HG02943 (cell line): ENCODE data around the gene CYBA.

Experiments
- ATAC-seq: cut with Tn5 transposase; IDR thresholded peaks from one replicate; pipeline ENCODE4 v1.9.1; 2021; ENCODE audit warnings: mild to moderate bottlenecking, low read depth, moderate library complexity; ENCODE audit not compliant: unreplicated experiment

The CYBA gene

DNA sequence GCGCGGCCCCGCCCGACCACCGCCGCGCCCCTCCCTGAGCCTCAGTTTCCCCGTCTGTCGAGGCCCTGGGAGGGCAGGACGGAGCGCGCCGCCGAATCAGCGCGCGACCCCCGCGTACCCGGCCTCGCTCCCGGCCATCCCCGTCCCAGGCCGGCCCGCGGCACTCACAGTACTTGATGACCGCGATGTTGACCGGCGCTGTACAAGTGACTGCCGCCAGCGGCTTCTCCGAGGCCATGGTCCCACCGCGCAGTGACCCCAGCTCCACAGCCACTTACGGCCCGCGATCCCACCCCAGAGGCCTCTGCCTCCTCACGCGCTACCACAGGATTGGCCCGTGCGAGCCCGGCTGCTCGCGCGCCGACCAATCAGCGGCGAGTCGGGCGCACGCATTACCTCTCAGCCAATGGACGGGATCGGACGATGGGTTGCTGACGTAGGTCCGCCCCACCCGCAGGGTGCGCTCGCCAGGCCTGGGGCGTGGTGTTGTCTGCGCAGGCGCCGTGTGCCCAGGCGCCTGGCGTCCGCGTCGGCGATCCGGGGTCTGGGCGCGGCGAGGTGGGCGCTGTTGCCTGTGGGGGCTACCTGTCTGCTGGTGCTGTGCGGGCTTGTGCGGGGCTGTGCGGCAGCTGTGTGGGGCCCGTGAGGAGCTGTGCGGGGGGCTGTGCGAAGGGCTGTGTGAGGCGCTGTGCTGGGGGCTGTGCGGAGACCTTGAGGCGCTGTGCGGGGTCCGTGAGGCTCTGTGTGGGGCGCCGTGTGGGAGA is 12.2 kb upstream of the CYBA start, which contains the start of gene MVD:
TSS of gene MVD (minus strand) at position 249 of the 764 bp plus-strand sequence. CDS start at position 238, 11 bp downstream.
- ATAC-seq = peak; percentile 91

DNA sequence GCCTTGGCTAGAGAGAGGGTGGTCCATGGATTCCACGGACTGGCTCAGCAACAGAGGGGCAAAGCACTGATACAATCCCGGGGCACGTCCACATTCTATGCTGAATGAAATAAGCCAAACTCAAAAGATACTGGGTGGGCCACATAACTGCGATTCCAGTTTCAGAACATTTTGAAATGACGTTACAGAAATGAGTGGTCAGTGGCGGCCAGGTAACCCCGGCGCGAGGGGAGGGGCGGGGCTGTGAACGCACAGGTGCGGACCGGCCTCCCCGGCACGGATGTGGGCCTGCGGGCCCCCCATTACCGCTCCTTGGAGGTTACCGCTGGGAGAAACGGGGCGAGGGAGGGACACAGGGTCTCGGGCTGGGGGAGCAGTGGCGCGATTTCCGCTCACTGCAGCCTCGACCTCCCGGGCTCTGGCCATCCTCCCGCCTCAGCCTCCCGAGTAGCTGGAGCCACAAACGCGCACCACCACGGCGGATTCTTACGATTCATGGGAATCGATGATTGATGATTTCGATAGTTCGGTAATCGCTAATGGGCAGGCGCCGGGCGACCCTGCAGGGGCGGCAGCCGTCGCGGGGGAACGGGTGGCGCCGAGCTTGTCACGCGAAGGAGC is 11.5 kb upstream of the CYBA start:
- ATAC-seq = no peak

DNA sequence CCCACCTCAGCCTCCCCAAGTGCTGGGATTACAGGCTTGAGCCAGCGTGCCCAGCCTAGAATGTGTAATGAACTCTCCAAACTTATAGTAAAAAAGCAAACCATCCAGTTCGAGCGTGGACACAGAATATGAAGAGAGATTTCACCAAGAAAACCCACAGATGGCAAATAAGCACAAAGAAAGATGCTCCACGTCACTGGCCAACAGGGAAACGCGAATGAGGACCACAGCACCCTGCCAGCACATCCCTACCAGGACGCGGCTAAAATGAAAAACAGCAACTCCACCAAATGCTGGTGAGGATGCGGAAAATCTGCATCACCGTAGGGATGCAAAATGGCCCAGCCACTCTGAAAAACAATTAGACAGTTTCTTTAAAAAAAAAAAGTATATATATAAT is 10.6 kb upstream of the CYBA start:
- no peak for ATAC-seq

DNA sequence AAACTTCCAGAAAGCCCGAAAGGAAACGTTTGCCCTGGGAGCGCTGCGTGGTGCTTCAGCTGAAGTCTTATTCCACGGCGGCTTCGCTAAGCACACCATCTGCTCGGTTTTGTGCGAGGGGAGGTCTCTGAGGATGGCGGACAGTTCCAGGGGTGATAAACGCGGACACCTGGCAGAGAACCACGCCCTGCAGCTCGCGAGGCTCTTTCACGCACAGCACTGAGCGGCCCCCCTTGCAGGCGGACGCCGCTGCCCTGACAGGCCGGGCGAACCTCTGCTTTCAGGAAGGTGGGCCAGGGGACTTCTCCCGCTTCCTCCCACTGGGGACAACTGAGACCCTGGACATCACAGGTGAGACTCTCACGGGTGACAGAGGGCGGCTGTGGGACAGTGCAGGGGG is 8.3 kb upstream of the CYBA start:
- no peak for ATAC-seq

DNA sequence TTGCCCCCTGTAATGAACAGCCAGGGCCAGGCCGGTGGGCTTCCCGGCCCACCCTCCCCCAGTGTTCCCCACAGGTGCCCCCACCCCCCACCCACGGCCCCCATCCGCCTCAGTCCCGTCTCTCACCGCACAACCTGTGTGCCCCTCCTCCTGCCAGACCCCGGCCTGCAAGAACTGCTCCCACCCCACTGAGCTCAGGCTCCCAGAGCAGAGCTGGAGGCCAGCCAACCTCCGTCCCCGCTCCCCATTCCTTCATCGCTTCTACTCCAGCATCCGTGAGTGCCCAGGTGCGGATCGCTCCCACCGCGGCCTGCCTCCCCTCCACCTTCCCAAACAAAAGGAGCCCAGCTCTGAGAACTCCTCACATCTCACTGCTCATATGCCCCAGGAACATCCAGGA is 7.9 kb upstream of the CYBA start:
- ATAC-seq = no peak

DNA sequence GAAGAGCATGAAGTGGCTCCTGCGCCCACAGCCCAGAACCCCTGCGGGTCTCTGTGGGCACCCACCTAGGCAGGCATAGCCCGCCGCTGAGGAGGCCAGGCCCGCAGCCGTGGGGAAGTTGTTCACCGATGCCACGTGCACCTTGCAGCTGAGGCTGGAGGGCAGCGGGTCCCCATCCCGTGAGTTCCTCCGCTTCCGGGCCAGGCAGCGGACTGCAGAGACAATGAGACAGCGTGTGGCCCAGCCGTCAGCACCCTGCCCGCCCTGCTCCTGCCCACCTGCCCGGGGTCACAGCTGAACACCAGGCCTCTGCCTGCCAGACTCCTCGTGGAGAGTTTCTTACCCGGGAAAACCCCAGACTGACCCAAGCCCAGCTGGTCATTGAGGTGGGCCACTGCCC is 6.5 kb upstream of the CYBA start:
- ATAC-seq = no peak

DNA sequence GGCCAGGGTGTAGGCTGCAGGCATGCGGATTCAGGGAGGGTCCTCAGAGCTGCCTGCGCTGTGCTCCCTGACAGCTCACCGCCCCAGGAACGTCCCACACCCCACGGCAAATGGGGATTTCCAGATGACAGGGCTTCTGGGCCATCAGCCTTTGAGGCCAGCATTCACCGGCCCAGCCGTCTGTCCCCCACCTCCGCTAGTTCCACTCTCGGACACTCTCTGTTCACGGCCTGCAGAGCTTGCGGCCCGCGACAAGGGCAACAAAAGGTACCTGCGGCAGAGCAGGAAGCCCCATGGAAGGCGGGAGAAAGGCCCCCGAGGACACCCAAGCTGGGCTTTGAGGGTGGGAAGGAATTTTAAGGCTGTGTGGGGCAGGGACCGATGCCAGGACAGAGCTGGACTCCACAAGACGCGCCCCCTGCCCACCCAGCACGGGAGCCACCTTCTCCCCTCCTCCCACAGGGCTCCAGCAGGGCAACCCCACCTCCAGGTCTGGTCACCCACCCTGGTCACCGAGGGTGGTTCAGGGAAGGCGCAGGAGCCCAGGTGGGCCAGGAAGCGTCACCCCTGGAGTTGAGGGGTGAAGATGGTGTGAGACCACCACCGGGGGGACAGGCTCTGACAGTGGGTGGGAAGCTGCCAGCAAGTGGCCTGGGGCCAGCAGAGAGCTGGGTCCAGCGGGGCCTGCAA is 5.6 kb upstream of the CYBA start:
- ATAC-seq = no peak

DNA sequence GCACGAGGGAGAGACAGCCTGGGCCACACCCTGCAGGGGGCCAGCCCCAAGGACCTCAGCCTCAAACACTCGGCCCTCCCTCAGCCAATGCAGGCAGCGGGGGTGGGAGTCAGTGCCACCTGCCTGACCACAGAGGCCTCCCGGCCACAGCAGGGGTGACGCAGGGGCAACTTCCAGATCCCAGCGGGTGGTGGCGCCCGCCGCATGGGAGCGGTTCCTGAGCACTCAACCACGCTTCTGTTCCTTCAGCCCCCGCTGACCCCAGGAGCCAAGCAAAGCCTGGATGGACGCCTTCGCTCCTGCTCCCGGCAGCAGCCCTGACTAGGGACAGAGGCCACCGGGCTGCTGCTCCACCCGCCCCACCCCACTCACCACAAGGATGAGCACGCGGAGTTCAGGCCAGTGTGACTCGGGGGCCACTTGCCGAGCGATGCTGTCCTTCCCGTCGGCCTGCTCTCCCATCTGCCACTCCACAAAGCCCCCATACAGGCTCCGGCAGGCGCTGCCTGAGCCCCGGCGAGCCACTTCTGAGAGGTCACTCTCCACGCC is 5.0 kb upstream of the CYBA start:
- ATAC-seq = no peak

DNA sequence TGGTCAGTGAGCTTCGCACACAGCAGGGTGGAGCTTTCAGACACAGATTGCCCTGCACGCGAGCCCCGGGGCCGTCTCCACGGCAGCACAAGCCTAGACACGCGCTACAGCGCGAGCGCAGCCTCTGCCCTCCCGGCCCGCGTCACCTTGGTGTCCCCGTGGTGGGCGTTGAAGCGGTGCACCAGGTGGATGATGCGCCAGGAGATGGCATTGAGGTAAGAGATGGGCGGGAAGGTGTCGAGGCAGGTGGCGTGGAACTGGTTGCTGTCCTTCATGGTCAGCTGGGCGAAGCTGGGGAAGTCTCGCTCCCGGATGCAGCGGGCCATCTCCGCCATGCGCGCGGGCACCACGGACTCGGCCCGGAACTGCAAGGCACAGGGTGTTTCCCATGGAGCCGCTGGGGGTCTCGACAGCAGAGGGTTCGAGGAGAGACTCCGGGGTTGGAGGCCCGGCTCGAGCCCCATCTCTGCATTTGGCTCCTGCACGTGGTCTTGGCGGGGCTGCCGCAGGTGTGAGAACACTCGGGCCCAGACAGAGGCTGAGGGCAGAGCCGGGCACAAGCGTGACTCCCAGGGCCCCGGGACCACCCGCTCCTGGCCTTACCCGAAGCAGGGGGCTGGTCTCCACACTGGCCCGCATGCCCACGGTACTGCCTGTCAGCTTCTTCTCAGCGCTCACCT is 4.3 kb upstream of the CYBA start:
- no peak for ATAC-seq

DNA sequence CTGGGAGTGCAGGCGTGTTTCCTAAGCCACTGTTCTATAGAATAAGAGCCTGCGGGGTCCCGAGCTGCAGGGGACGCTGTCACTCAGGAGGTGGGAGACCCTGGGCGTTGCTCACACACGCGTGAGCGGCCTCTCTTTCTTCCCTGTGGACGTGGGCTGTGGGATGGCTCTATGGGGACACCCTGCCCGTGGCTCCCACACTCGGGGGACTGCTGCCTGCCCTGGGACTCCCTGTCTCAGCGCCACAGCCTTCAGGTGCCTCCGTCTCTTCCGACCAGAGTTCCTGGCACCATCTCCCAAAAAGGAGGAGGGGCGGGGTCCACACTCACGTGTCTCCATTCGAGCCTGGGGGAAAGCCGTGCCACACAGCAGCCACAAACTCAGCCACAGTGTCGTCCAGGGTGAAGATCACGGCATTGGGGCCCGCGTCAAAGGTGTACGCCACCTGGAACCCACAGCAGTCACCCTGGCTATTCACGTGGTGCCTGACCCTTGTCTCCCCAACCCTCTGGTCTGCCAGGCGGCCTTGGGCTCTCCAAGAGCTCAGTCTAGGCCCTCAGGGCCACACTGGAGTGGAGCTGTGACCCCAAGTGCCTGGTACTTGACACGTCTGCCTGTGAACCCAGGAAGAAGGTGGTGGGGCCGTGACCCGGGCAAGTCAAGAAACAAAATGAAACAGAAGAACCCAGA is 3.7 kb upstream of the CYBA start:
- no peak for ATAC-seq

DNA sequence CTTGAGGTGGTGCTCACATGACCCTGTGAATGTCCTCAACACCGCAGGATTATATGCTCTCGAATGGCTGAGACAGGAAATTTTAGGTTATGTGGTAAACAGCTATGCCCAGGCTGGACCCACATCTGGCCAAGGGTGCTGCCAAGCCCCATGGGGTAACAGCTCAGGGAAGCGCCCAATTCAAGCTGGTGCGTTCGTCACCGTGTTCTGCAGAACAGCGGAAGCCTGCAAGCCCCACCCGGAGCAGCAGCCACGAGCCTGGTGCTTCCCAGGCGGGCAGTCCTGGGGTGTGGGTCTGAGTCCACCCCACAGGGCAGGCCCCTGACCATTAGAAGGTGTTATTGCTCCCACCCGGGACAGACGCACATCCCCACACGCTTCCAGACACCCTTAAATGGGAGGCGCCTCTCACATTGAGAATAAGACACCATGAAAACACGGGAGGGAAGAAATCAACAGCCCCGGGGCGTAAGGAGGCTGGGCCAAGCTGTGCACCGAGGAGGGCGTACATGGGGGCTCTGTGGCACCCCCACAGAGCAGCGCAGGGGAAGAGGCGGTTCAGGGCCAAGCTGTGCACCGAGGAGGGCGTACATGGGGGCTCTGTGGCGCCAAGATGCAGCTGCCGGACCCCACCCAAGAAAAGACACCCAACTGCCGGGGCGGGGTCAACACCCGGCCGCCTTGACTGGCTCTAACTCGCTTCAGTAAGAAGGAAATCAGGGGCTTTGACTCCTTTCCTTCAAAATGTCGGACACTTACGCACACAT is 2.9 kb upstream of the CYBA start:
- no peak for ATAC-seq

DNA sequence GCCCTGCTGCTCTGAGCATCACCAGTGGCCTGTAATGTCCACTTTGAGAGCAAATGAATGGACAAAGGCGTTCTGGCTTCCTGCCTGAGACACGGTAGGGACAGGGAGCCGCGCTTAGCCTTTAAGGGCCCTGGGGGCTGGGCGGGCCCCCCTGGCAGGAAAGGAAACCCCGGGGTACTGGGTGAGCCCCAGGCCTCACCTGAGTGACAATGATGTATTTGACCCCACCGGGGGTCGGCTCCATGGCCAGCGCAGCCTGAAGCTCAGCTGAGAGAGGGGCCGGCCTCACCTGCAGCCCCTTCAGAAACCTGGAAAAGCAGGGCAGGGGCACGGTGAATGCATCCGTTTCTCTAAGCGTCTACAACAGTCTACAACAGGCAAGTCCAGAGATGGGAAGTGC is 2.2 kb upstream of the CYBA start:
- no peak for ATAC-seq

DNA sequence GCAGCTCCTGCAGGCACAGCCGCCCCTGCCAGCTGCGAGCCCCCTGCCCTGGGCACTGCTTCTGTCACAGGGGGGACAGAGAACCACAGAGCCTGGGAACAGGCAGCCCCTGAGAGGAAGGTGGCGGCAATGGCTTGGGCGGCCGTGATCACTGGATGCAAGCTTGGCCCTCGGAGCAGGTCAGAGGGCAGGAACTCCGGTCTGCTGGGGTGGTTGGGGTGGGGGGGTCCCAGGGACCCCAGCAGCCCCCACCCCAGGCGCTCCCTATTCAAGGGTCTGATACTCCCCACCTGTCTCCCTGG is 1.9 kb upstream of the CYBA start:
- no peak for ATAC-seq

DNA sequence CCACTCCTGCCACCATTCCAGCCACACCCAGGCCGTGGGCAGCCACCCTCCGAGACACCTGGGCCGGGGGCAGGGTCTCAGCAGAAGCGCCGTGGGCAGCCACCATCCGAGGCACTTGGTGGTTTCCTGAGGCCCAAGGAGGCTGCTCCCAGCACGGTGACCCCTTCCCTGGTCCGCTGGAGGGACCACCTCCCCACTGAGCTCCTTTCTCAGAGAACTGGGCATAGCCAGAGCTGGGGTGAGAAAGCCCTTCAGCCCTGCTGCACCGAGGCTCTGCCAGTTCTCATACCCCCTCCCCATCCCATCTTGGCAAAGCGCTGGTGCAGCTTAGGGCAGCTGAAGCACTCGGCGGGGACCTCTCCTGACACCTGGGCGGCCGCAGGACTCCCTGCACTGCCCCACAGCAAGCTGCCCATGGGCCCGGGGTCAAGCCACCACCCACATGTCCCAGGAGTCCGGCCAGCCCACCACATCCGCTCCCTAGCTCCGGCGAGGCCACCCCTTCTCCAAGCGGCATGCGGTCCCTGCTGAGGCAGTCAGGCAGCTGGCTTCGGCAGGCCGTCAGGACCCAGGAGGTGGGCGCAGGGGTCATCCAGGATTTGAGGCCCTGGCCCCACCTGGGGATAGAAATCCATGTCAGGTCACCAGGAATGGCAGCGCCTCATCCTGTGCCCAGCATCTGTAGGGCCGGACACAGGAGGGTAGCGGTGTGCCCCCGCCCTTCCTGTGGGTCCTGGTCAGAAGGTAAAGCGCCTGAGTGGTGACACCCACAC is 1.3 kb upstream of the CYBA start:
- no peak for ATAC-seq

DNA sequence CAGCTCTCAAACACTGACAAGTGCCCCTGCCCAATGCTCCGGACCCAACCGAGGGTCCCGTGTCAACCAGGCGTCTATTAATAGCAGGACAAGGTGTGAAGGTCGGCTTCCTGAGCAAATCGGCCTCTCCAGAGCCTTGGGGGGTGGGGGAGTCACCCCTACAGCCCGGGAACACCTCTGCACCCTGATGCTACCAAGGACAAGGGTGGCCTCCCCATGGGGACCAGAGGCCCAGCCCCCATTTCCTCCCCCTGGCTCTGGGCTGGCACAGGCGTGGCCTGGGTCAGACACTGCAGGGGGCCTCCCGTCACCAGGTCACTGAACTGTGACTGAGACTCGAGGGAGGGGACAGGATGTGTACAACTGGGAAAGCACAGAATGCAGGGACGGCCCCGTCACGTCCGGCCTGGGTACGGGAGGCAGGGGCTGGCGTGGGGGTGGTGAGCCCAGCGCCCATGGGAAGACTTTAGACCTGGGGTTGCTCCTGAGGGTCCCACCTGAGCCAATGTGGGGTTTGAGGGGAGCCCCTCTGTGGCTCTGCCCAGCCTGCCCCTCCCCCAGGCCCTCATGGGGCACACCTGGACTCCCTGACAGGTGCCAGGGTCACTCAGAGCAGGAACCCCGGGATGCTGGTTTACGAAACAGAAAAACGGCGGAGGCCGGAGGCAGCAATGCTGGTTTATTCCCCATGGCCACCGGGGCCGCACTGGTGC is 579 bp upstream of the CYBA start:
- peak; percentile 74 for ATAC-seq

DNA sequence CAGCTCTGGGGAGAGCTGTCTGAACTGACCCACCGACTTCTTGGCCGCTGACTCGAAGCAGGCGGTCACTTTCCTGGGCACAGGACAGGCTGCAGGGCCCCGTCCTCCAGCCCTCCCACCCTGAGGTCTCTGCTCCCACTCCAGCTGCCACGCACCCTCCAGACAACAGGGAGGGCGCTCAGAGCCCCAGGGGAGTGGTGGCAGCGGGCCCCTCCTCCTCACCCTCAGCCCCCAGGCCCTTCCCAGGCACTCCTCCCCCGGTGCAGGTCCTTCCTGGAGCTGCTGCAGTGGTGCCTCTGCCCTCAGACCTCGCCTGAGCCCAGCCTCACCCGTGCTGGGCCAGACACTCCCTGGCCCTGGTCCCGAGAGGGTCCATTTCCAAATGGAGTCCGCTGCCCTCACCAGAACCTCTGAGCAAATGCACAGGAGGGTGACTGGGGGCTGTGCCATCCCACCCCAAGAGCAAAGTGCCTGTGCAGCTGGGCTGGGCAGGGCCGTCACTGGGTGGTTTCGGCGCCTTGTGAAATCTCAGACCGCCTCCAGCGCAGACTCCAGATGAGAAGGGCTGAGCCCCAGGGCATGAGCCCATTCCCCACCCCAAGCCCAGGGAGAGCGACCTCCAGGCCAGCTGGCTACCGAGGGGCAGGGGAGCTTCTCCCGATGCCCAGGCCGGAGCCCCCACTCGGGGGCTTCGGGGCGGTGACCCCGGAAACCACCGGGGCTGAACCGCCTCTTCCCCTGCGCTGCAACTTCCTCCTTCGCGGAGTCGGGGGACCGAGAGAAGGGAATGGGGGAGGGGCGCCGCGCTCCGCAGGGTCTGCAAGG is 717 bp downstream of the CYBA start:
- ATAC-seq = peak; percentile 15

DNA sequence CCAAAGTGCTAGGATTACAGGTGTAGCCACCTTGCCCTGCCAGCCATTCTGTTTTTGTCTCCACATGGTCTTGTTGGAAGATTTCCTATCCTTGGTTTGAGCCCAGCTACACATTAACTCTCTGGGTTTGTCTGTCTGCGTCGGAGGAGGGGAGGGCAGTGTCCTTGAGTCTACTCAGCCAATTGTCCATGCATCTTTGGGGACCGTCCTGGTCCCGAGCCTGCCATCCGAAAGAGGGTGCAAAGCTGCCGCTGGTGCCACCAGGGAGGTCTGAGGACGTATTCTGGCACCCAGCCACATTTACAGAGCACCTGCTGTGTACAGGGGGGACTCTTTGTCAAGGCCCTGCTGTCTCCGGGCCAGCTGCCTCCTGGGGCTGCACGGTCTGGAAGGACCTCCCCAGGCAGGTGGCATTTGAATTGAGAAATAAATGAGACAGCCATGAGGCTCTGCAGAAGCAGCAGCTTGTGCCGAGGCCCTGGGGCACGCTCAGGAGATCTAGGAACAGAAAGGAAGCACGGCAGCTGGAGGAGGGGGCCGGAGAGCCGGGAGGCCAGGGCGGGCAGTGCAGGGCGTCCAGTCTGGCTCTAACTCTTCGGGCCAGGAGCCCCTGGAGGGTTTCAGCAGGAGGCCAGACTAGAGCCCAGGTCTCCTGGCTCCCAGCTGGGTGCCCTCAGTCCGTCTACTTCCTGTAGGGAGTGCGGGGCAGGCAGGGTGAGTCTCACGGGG is 1.5 kb downstream of the CYBA start:
- no peak for ATAC-seq
